Breast epithelium (tissue), 3 donors: ENCODE measurements around the gene ATPAF2.

Experiments used
- CTCF ChIP-seq, 3 donors: fragments of 450-650 bp; IDR thresholded peaks; one replicate each; pipeline ENCODE4 v1.5.1; 2016 to 2017; ENCODE audit warnings: antibody characterized with exemption in 3 of 3, mild to moderate bottlenecking in 3 of 3, moderate library complexity in 3 of 3
- POLR2A ChIP-seq: fragments of 450-650 bp; IDR thresholded peaks from one replicate; pipeline ENCODE4 v1.6.1; 2016; ENCODE audit warnings: antibody characterized with exemption, mild to moderate bottlenecking, moderate library complexity
- POLR2AphosphoS5 ChIP-seq, 3 donors: sonication (generic); formaldehyde crosslinking; IDR thresholded peaks; one replicate each; pipeline ENCODE4 v1.6.1; 2017; ENCODE audit warnings: antibody characterized with exemption in 3 of 3

- no peak for TF ChIP-seq CTCF (IDR thresholded peaks at IDR 0.05)
- no peak for TF ChIP-seq POLR2A
- no peak for TF ChIP-seq POLR2AphosphoS5 (IDR thresholded peaks at IDR 0.05)
Measured at GRCh38 chr17:17978481-17979424, 60.2 kb downstream of the ATPAF2 start.
